MG63 (cell line): ENCODE data around the gene MAPK7. TPM values are rescaled to one million over a fixed set of nuclear protein-coding genes. Genes with fewer than 3 reads are reported as not detected.

Experiments used
- DNase-seq: peaks from one replicate; pipeline ENCODE4 v3.0.0-alpha.2; 2020
- H3K27me3 ChIP-seq: fragments of 250-450 bp; sonication (Bioruptor Pico); 2 replicates; pipeline ENCODE4 v1.5.1; 2020; ENCODE audit warnings: mild to moderate bottlenecking, moderate library complexity
- H3K36me3 ChIP-seq: fragments of 250-450 bp; sonication (Bioruptor Pico); 2 replicates; pipeline ENCODE4 v1.5.1; 2020; ENCODE audit warnings: mild to moderate bottlenecking, moderate library complexity
- H3K4me3 ChIP-seq: fragments of 250-450 bp; sonication (Bioruptor Pico); 2 replicates; pipeline ENCODE4 v1.5.1; 2020; ENCODE audit warnings: mild to moderate bottlenecking, moderate library complexity
- H3K9me3 ChIP-seq: fragments of 250-450 bp; sonication (Bioruptor Pico); 2 replicates; pipeline ENCODE4 v1.5.1; 2020; ENCODE audit warnings: mild to moderate bottlenecking, moderate library complexity
- total RNA-seq: library from RNA; depleted of rRNA; stranded (reverse); fragments of >200 nt; shearing (Covaris generic); gene quantifications from 2 replicates; pipeline ENCODE4 v1.2.3, GENCODE V29; 2014; ENCODE audit warnings: low replicate concordance

MAPK7 gene
- total RNA-seq, 1 experiment from 2014 or later, result 2.8 TPM

DNA sequence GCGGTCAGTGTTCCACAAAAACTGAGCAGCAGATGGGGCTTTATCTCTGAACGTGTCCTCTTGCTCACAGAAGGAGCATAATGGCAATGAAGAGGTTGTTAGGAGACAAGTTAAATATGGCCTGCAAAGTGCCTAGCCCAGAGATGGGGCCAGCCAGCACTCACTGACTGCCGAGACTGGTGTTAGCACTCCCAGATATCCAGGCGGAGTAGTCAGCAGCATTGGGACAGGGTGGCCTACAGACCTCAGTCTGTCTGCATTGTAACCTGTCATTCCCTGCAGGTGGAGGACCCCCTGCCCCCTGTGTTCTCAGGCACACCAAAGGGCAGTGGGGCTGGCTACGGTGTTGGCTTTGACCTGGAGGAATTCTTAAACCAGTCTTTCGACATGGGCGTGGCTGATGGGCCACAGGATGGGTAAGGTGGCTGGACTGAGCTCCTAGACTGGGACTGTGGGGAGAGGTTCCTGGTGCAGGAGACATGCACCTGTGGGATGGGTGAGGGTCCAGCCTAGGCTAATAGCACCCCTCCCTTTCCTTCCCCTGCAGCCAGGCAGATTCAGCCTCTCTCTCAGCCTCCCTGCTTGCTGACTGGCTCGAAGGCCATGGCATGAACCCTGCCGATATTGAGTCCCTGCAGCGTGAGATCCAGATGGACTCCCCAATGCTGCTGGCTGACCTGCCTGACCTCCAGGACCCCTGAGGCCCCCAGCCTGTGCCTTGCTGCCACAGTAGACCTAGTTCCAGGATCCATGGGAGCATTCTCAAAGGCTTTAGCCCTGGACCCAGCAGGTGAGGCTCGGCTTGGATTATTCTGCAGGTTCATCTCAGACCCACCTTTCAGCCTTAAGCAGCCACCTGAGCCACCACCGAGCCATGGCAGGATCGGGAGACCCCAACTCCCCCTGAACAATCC, 4.5 kb downstream of the MAPK7 start:
- Histone ChIP-seq H3K36me3 (peaks cover 20% of the 10 kb centered on the region), H3K9me3 (no peaks in the 10 kb centered on the region), H3K4me3 (no peak overlapping the region), H3K27me3 (no peaks in the 10 kb centered on the region)
- DNase-seq, result no peak

DNA sequence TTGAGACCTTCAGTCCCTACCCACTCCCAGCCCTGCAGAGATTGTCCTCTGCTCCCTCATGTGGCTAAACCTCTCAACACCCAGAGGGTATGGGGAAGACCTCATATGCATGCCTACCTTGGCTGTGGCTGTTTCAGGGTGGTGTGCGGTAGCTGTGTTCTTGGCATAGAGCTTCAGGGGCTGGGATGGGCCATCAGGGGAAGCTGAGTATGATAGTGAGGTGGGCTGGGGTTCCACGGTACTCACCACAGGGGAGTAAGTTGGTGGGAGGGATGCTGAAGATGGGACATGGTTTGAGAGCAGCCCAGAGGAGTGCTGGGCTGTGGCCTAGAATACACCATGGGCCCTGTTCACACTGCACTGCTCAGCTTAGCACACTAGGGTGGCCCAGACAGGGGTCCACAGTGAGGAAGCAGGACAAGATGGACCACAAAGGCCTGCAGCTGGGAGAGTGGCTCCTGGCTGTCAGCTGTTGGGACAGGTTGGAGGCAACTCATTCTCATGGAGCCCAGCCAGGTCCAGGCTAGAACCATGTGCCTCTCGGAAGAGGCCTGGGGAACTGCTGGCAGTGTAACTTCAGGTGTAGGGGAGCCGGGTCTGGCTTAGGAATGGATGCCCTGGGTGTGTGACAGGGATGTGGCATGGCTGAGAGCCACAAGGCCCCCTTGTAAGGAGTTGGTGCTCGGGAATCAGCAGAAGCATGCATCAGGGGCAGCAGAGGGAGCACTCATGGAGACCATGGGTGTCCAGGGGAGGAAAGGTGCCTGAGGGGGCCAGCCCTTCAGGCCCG, 5.6 kb downstream of the MAPK7 start:
- H3K4me3 ChIP-seq, result no peak overlapping the region
- peaks cover 20% of the 10 kb centered on the region for H3K36me3 ChIP-seq
- DNase-seq, result peak; percentile 40
- H3K27me3 ChIP-seq, result no peaks in the 10 kb centered on the region
- no peaks in the 10 kb centered on the region for H3K9me3 ChIP-seq

DNA sequence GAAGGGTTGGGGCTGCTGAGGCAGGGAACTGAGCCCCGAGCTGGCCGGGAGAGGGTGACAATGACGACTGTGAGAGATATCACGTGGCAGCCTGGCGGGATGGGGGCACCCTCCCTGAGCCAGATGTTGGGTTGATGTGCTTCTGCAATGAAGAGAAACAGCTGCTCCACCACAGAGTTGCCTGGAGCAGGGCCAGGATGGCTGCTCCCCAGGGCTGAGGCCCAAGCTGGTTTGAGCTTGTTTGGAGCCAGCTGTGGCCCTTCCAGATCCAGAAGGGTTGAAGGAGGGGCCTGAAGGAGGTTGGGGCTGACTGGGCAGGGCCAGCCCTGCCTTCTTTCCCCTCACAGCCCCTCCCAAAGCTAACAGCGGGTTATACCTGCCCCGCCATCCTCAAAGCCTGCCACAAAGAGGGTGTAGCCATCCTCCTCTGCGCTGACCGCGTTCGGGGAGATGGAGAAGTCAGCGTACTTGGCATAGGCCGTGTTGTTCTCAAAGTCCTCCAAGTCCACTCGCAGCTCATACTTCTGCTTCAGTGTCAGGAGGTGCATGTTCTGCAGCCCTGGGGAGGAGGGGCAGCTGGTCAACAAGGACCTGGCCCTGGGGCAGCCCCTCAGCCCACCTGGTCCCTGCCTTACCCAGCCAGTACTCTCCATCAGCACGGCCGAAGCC, 6.6 kb downstream of the MAPK7 start:
- H3K9me3 ChIP-seq, result no peaks in the 10 kb centered on the region
- DNase-seq, result peak; percentile 81
- H3K4me3 ChIP-seq, result no peak overlapping the region
- no peaks in the 10 kb centered on the region for H3K27me3 ChIP-seq
- H3K36me3 ChIP-seq, result peaks cover 12% of the 10 kb centered on the region

DNA sequence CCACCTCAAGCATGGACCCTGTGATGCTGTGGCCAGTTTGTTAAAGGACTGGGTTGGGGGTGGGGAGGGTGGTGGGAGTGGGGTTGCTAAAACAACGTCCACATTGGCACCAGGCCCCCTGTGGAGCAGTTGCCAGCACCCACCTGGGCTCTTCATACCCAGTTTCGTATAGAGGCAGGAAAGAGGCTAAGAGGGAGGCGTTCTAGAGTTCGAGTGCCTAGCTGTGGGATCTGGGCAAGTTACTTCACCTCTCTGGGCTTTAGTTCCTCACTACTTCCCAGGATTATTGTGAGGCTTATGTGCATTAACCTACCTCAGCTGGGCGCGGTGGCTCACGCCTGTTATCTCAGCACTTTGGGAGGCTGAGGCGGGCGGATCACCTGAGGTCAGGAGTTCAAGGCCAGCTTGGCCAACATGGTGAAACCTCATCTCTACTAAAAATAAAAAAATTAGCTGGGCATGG, 7.3 kb downstream of the MAPK7 start:
- Histone ChIP-seq H3K9me3 (no peaks in the 10 kb centered on the region), H3K4me3 (no peak overlapping the region), H3K27me3 (no peaks in the 10 kb centered on the region), H3K36me3 (peaks cover 6% of the 10 kb centered on the region)
- no peak for DNase-seq

DNA sequence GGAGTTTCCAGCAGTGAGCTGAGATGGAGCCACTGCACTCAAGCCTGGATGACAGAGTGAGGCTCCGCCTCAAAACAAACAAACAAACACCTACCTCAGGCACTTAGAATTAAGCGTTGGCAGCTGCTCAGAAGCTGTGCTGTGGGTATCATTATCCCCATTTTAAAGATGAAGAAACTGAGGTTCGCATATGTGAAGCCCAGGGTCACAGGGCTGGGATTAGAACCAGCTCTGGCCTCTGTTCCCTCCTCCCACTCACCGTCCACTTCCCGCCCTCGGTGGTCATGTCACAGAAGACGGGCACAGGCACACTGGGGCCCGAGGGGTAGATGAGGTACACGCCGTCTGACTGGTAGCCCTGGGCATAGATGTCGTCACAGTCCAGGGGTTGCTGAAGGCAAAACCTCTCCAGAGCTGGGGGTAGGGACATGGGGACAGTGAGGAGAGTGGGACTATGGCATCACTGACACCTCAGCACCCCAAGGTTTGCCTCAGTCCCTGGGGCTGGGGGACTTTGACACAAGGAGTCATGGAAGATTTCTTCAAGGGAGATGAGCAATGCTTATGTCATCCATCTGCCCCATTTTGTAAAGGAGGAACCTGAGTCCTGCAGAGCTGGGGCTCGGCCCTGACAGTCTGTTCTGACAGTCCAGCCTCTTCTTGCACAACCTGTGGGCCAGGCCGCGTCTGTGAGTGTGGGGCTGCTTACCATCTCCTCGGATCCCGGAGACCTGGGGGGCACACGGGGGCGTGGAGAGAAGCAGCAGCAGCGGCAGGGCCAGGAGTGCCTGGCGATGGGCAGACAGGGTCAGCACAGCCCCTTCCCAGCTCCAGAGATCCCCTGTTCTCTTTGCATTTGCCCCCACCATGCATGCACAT, 8.0 kb downstream of the MAPK7 start:
- H3K4me3 ChIP-seq, result no peak overlapping the region

DNA sequence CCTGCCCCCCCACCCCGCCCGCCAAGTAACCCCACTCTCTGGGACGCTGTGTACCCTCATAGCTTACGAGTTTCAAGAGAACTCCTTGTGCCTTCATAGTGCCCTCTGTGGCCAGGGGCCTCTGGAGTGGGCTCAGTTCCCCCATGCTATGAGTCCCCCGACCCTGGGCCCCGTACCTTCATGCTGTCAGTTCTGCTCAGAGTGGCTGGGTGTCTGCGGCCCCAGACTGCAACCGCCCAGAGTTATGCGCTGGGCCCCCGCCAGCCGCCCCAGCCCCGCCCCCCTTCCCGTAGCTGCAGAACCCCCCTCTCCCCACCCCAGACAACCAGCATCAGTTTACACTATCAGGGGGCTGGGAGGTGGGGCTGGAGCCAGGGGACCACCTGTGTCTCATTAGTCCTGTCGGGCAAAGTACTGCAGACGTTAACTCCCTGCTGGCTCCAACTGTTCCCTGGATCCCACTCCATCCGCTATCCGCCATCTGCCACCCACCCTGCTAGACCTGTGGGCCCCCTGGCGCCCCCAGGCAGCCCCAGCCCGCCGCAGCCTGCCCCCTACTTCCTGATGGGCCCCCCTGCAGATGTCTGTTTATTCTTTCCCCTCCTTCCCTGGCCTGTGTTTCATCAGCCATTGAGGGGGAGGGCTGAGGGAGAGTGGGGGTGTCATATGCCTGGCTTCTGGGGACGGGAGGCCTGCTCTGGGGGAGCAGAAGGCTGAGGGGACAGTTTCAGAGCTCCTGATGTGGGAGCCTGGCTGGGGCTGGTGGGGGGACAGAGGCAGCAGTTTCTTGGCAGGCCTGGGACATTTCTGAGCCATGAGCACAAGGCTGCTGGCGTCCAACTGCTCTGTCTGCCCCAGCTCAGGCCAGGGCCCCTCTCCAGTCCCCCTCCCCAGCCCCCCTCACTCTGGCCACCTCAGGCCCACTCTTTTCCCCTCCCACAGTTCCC, 8.9 kb downstream of the MAPK7 start, which contains the start of gene MFAP4:
TSS of gene MFAP4 (minus strand) at position 217 of the 947 bp plus-strand sequence. CDS start at position 182, 35 bp downstream.
- Histone ChIP-seq H3K4me3 (no peak within 1 kb of the TSS), H3K9me3 (no peaks in the 10 kb centered on the region), H3K27me3 (no peaks in the 10 kb centered on the region), H3K36me3 (no peaks in the 10 kb centered on the region; the same call in none of the 2 replicates)
- DNase-seq, result peak; percentile 78

More for the DNA sequence above, 8.0 kb downstream of the MAPK7 start:
- no peaks in the 10 kb centered on the region for H3K9me3 ChIP-seq
- H3K36me3 ChIP-seq, result peaks cover 1% of the 10 kb centered on the region
- no peaks in the 10 kb centered on the region for H3K27me3 ChIP-seq
- peak; percentile 69 for DNase-seq

DNA sequence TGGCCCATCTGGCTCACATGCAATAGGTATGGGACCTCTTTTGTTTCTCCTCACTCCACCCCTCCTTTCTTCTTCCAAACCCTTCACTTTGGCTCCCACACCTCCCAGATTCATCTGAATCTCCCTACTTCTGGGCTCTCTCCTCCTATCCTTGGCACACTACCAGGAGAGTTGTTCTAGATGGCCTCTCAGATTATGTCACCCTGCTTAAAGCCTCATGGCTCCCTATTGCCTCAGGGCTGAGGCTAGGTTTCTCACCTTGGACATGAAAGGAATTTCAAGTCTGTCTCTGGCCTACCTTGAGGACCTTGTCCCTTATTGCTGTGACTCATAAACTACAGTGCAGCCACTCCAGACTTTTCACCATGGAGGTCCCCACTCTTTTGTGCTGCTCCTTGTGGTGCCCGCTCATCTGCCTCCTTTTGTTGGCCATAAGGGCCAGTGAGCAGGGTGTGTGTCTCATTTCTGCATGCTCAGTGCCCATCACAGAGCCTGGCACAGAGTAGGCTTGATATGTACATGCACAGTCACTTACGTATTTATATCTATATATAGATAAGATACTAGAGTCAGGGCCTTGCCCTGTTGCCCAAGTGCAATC, 9.7 kb downstream of the MAPK7 start:
- H3K27me3 ChIP-seq, result no peaks in the 10 kb centered on the region
- DNase-seq, result peak; percentile 59
- no peaks in the 10 kb centered on the region for H3K9me3 ChIP-seq
- H3K4me3 ChIP-seq, result no peak overlapping the region
- H3K36me3 ChIP-seq, result no peaks in the 10 kb centered on the region; the same call in none of the 2 replicates

DNA sequence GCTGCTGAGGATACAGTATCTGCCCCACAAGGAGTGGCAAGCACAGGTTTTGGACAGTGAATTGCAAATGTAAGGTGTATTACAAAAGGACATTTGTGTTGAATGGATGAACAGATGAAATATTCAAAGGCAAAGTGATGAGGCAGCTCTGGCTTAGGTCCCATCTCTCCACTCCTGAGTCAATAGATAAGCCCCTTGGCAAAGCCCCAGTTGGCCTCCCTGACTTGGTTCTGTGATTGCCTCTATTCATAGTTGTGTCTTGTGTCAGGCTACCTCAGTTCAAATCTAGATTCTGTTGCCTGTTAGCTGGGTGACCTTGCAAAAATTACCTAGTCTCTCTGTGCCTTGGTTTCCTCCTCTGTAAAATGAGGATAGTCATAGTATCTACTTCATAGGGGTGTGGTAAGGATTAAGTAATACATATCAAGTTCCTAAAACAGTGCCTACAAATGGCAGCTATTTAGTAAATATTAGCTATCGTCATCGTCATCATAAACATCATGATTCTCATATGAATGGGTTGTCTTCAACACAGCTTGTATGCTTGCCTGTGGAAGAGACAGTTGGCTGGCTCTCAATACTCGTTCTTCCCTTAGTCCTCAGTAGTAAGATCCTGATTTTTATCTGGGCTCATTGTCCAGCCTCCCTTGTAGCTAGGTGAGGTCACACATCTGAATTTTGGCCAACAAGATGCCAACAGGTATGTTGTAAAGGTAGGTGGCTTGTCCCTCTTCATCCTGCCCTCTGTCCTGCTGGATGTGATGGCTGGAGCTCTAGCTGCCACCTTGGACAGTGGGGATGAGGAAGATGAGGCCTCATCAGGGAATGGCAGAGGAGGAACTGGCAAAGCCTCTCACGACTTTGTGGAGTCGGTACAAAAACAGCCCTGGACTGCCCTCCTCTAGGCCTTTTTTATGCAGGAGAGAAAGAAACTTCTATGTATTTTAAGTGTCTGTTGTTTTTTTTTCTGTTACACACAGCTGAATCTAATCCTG, 10.8 kb downstream of the MAPK7 start:
- no peaks in the 10 kb centered on the region; the same call in none of the 2 replicates for H3K36me3 ChIP-seq
- H3K27me3 ChIP-seq, result no peaks in the 10 kb centered on the region
- H3K4me3 ChIP-seq, result no peak overlapping the region
- peak; percentile 41 for DNase-seq
- no peaks in the 10 kb centered on the region for H3K9me3 ChIP-seq

DNA sequence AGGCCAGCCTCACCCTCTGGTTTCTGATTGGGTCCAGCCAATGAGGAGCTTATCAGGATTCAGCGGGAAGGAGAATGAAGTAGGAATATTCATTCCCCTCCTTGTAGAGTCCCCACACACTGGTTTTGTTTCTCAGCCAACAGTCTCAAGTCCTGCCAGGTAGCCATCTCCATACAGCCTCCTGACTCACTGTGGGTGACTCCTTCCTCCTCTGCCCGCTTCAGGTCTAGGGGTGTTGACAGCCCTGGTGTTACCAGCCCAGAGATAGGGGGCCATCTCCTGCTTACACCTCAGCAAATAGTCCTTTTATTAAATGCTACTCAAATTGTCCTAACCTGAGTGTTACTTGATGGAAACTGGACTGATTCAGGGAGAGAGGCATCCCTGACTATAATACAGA, 12.7 kb downstream of the MAPK7 start:
- no peaks in the 10 kb centered on the region for H3K9me3 ChIP-seq
- DNase-seq, result no peak
- no peaks in the 10 kb centered on the region for H3K27me3 ChIP-seq
- no peaks in the 10 kb centered on the region; the same call in 1 of the 2 replicates for H3K36me3 ChIP-seq
- H3K4me3 ChIP-seq, result no peak overlapping the region

DNA sequence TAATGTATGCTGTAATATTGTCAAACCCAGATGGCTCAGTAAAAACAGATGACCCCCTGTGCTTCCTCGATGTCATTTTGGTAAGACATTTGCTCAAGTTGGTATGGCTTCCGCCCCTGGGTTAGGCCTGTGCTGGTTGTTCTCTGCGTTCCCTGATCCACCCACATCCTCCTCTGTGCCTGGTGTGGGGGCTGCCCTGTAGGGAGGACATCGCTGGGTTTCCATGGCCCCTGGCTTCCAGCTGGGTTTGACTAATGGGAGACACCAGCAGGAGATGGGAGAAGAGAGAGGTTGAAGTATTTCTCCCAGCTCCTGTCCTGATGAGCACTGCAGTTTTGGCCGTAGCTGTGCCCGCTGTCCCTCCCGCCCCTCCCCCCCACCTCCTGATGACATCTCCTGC, 13.1 kb downstream of the MAPK7 start:
- H3K4me3 ChIP-seq, result no peak overlapping the region
- no peaks in the 10 kb centered on the region for H3K36me3 ChIP-seq
- no peaks in the 10 kb centered on the region for H3K9me3 ChIP-seq
- no peak for DNase-seq
- no peaks in the 10 kb centered on the region for H3K27me3 ChIP-seq

DNA sequence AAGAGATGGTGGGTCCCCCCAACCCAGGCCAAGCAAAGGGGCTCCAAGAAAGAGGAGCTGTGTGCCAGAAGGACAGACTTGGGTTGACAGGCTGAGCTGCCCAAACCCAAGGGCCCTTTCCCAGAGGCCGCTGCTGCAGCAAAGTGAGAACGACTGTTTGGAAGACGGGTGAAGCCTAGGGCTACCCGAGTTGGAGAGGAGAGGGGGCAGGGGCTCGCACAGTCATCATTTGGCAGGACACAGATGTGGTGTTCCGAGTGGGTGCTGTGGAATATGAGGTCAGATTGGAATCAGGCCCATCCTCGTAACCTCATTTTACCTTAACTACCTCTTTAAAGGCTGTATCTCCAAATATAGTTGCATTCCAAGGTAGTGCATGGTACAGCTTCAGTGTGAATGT, 14.0 kb downstream of the MAPK7 start:
- Histone ChIP-seq H3K9me3 (no peaks in the 10 kb centered on the region), H3K36me3 (no peaks in the 10 kb centered on the region), H3K4me3 (no peak overlapping the region), H3K27me3 (no peaks in the 10 kb centered on the region)
- no peak for DNase-seq

DNA sequence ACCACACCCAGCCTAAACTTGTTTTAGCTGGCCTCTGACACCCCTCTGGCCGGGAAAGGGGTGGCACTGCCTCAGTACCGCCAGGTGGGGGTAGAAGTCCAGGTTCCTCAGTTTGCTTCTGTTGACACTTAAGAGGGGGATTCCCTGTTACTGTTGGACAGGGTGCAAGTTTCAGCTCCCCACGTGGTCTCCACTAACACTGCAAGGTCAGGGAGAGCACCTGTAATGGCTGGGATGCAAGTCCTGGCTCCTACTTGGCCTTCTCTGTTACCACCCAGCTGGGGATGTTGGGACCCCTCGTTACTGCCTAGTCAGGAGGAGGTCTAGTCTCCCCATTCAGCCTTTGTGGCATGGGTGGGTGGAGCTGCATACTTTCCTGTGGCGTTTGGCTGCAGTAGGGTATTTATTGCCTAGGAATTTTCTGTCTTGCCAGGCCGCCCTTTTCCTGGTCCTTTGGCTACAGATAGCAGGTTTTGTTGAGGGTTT, 19.3 kb downstream of the MAPK7 start:
- DNase-seq, result no peak
- Histone ChIP-seq H3K9me3 (no peaks in the 10 kb centered on the region), H3K36me3 (no peaks in the 10 kb centered on the region), H3K4me3 (no peak overlapping the region), H3K27me3 (no peaks in the 10 kb centered on the region)

DNA sequence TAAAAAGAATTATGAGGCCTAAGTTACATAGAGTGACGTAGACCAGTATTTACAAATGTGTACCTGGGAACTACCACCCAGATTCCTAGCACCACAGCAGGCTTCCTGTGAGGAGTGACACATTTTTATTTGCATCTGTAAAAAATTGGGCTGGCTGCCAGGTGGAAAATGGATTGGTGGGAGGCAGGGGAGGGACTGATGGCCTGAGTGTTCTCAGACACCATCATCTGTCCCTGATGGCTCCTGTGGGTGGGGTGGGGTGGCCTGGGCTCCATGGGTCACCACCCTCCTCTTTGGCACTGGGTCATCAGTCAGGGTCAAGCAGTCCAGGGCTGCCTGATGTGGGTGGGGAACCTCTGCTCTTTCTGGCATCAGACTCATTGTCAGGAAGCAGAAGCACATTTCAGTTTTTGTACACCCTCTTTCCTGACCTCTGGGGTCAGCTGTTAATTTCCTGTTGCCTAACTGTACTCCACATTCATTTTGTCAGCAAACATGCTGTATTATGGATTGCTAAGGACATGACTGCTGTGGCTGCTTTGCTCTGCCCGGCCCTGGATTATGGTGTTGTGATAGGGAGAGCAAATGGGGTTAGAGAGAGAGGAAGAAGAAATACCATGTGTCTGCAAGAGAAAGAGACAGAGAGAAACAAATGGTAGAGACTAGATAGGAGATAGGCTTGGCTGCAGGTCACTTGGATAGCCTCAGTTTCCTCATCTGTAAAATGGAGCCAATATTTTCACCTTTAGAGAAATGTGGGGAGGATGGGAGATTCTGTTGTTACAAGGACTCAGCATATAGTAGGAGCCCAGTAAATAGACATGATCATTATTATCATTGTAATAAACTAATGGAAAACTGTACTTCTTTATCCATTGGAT, 20.2 kb downstream of the MAPK7 start:
- no peak overlapping the region for H3K4me3 ChIP-seq

More for the DNA sequence above, 20.2 kb downstream of the MAPK7 start:
- DNase-seq, result no peak
- Histone ChIP-seq H3K9me3 (no peaks in the 10 kb centered on the region), H3K27me3 (no peaks in the 10 kb centered on the region), H3K36me3 (no peaks in the 10 kb centered on the region)
